Muscle layer of colon (tissue), 2 donors: ENCODE data around the gene MTFR2.
A peak's percentile ranks its signal among the peaks of the same experiment; 100 is the strongest.
"Not testable (repeated sequence)": the region's sequence is repeated elsewhere in the genome, so short reads cannot be mapped to it uniquely, and the experiment has no call there.

Source experiments
- H3K27ac ChIP-seq: one replicate; pipeline ENCODE4 v1.7.0; 2013; ENCODE audit warnings: low read depth, mild to moderate bottlenecking, low read length, moderate library complexity
- H3K27me3 ChIP-seq, 2 donors: one replicate each; pipeline ENCODE4 v1.7.0; 2013; ENCODE audit warnings: low read length in 2 of 2, mild to moderate bottlenecking in 2 of 2; ENCODE audit not compliant: insufficient read depth in 2 of 2, control insufficient read depth in 1 of 2
- H3K36me3 ChIP-seq: one replicate; pipeline ENCODE4 v1.7.0; 2013; ENCODE audit warnings: mild to moderate bottlenecking, low read length; ENCODE audit not compliant: insufficient read depth
- H3K4me1 ChIP-seq: one replicate; pipeline ENCODE4 v1.7.0; 2013; ENCODE audit warnings: mild to moderate bottlenecking, low read length; ENCODE audit not compliant: insufficient read depth
- H3K4me3 ChIP-seq, 2 donors: one replicate each; pipeline ENCODE4 v1.7.0; 2013; ENCODE audit warnings: low read length in 2 of 2, low read depth in 1 of 2, mild to moderate bottlenecking in 1 of 2, moderate library complexity in 1 of 2
- H3K9ac ChIP-seq: one replicate; pipeline ENCODE4 v1.7.0; 2013; ENCODE audit warnings: low read length
- H3K9me3 ChIP-seq: one replicate; pipeline ENCODE4 v1.7.0; 2013; ENCODE audit warnings: mild to moderate bottlenecking, low read length
- donor health status: abdominal sarcoma.
- donor health status: Adenocarcinoma of cecum.

MTFR2 gene

DNA sequence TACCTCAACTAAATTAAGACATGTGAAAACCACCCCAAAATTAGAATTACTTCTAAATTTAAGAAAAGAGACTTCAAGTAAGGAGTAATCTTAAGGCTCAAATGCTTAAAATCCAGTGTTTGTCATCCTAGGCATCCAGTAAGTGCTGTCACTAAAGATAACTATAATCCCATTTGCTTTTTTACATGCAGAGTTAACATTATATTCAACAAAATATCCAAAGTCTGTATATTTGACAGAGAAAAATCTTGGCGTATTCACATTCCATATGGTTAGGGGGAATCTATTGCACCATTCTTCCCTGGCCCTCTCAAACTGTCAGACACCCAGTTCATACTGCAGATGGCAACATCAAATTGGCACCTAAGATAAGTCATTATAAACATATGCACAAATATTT lies 17.4 kb downstream of the MTFR2 start:
- H3K4me3 ChIP-seq: no peak overlapping the region

DNA sequence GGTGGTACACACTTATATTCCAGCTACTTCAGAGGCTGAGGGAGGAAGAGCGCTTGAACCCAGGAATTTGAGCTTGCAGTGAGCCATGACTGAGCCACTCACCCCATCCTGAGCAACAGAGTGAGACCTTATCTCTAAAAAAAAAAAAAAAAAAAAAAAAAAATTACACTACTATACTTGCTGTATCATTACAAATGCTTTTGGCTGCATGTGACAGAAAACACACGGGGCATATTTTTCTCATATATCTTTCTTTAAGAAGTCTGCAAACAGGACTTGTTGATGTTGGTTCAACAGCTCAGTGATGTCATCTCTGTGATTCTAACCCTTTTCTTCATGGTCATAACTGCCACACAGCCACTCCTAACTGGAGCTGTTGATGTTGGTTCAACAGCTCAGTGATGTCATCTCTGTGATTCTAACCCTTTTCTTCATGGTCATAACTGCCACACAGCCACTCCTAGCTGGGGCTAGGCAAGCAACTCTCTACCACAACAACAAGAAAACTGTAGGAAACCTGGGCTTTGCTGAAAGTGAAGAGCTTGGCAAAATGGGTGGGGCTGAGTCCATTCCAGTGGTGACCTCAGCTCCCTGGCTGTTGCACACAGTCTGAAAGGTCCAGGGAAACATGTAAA lies 19.8 kb downstream of the MTFR2 start:
- H3K4me3 ChIP-seq: no peak overlapping the region
- no peak overlapping the region for H3K27ac ChIP-seq
- no peaks in the 10 kb centered on the region for H3K9me3 ChIP-seq
- H3K9ac ChIP-seq: no peak overlapping the region
- no peaks in the 10 kb centered on the region for H3K36me3 ChIP-seq
- H3K4me1 ChIP-seq: peaks cover 8% of the 10 kb centered on the region
- no peaks in the 10 kb centered on the region for H3K27me3 ChIP-seq

More for the DNA sequence above, 17.4 kb downstream of the MTFR2 start:
- Histone ChIP-seq H3K27ac (no peak overlapping the region), H3K27me3 (no peaks in the 10 kb centered on the region), H3K9ac (no peak overlapping the region), H3K9me3 (no peaks in the 10 kb centered on the region), H3K36me3 (no peaks in the 10 kb centered on the region), H3K4me1 (no peaks in the 10 kb centered on the region)

DNA sequence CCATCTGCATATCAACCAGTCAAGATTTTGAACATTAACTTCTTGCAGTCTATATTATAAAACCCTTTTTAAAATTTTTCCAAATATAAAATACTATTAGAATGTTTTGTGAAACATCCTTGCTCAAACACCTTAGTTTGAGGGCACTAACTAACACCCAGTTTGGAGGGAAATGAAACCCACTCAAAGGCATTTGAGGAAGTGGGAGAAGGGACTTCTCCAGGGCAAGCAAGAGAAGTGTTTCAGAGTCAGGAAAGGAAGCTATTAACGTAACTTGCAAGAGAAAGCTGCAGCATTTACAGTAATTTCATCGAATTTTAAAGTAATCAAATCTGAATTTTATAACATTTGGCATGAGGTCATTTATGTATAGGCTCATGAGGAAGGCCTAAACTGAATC lies 21.3 kb downstream of the MTFR2 start:
- no peaks in the 10 kb centered on the region for H3K36me3 ChIP-seq
- H3K9ac ChIP-seq: no peak overlapping the region
- no peaks in the 10 kb centered on the region for H3K9me3 ChIP-seq
- no peaks in the 10 kb centered on the region for H3K27me3 ChIP-seq
- peaks cover 8% of the 10 kb centered on the region for H3K4me1 ChIP-seq
- no peak overlapping the region for H3K4me3 ChIP-seq
- H3K27ac ChIP-seq: no peak overlapping the region

DNA sequence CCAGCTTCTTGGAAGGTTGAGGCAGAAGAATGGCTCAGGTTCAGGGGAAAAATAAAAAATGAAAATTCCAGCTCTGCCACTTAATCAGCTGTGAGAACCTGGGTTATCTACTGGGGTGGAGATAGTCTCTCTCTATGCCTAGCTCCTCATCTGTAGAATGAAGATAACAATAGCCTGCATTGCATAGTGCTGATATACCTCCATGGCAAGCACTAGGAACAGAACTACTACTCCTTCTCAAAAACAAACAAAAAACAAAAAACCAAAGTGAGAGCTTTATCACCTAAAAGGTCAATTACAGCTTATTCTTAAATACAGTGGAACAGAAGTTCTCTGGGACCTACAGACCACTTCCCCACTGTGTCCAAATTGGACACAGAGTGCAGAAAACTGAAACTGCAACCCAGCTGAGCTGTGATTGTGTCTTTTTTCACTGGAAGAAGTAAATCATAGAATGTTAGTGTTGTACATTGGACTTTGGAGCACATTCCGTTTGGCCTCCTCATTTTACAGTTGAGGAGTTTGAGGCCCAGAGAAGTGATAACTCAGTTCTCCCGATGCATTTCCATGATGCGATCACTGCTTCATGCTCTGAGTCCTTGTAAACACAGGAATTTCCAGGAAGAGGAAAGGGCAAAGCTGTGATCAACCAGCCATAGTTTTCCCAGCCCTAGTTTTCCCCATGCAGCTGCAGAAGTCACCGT lies 23.3 kb downstream of the MTFR2 start:
- H3K9ac ChIP-seq: no peak overlapping the region

DNA sequence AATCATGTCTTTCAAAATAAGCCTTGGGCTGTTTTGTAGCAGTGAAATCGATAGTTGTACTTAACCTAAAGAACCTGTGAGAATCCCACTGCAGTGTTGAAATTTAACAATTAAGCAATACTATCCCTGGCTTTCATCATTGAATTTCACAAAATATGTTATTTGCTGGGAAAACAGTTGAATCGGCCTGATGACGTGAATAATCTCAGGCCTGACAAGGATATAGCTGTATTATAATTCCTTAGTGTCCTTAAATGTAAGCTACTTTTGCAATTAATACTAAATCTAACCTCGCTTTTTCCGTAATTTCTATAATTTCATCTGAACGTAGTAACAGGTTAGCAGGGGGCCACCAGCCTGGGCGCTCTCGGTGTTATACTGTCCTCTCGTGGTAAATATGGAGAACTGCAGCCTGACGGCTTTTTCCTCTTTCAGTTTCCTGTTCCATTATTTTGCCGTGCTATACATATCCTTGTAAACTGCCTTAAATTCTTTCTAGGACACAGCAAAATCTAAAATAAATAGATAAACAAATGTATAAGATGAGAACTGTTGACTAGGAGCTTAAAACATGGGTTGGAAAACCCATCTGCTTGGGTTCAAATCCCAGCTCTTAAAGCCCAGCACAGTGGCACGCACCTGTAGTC lies 24.0 kb downstream of the MTFR2 start:
- H3K36me3 ChIP-seq: no peaks in the 10 kb centered on the region
- H3K27ac ChIP-seq: no peak overlapping the region
- H3K9ac ChIP-seq: no peak overlapping the region
- no peaks in the 10 kb centered on the region for H3K27me3 ChIP-seq
- H3K9me3 ChIP-seq: no peaks in the 10 kb centered on the region
- peaks cover 8% of the 10 kb centered on the region for H3K4me1 ChIP-seq
- peak overlapping the region in 1 of 2 donors; percentile 46 for H3K4me3 ChIP-seq

More for the DNA sequence above, 23.3 kb downstream of the MTFR2 start:
- H3K4me3 ChIP-seq: peak overlapping the region in 1 of 2 donors; percentile 46
- no peak overlapping the region for H3K27ac ChIP-seq
- H3K4me1 ChIP-seq: peaks cover 8% of the 10 kb centered on the region
- H3K9me3 ChIP-seq: no peaks in the 10 kb centered on the region
- no peaks in the 10 kb centered on the region for H3K27me3 ChIP-seq
- no peaks in the 10 kb centered on the region for H3K36me3 ChIP-seq

DNA sequence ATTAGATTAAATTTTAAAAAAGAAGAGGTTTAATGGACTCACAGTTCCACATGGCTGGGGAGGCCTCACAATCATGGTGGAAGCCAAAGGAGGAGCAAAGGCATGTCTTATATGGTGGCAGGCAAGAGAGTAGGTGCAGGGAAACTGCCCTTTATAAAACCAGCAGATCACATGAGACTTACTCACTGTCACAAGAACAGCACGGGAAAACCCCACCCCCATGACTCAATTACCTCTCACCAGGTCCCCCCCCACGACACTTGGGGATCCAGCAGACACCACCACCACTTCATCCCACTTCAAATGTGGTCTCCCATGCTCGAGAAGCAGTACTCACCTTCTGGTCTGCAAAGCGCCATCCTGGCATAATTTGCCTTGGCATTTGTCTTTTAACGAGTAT lies 24.6 kb downstream of the MTFR2 start:
- Histone ChIP-seq H3K4me1 (peaks cover 8% of the 10 kb centered on the region), H3K27ac (no peak overlapping the region), H3K36me3 (no peaks in the 10 kb centered on the region), H3K9ac (no peak overlapping the region), H3K9me3 (no peaks in the 10 kb centered on the region), H3K27me3 (no peaks in the 10 kb centered on the region), H3K4me3 (no peak overlapping the region)

DNA sequence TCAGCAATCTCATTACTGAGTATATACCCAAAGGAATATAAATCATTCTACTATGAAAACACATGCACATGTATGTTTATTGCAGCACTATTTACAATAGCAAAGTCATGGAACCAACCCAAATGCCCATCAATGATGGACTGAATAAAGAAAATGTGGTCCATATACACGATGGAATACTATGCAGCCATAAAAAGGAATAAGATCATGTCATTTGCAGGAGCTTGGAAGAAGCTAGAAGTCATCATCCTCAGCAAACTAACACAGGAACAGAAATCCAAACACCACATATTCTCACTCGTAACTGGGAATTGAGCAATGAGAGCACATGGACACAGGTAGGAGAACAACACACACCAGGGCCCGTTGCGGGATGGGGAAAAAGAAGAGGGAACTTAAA lies 25.1 kb downstream of the MTFR2 start:
- not testable (repeated sequence) for H3K27me3 ChIP-seq, H3K4me3 ChIP-seq, H3K27ac ChIP-seq, H3K4me1 ChIP-seq, H3K9ac ChIP-seq, H3K36me3 ChIP-seq, H3K9me3 ChIP-seq

DNA sequence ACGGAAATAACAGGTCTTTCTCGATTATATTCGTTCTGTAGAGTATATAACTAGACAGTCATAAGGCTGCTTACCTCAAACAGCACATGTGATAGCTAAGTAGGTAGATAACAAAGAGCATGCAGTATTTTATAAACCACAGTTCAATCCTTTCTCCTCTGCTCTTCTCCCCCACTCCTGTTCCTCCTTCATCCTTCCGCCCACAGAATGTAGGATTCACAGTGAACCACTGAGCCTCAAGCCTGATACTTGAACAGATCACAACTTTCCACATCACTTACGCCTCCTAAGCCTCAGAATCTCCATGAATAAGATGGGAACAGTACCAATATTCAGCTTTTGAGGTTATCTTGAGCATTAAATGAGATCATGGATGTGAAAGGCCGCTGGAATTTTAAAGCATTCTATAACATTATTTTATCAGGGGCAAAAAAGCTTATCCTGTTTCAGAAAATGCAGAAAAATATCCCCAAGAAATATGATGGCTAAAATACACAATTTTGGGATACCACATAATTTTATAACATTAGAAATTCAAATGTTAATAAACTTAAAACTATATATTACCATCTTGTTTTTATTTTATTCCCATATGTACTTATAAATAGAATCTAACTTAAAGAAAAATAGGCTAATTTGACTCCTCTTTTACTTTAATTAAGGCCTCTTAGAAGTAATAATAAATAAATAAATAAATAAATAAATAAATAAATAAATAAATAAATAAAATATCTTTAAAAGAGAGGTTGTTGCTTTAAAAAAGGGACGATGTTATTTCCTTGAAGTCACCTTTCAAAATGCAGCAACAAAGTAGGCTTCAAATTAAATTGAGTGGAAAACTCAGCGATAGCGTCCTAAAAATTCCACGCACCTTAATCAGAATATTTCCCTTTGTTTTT lies 33.4 kb downstream of the MTFR2 start:
- H3K27me3 ChIP-seq: no peaks in the 10 kb centered on the region

DNA sequence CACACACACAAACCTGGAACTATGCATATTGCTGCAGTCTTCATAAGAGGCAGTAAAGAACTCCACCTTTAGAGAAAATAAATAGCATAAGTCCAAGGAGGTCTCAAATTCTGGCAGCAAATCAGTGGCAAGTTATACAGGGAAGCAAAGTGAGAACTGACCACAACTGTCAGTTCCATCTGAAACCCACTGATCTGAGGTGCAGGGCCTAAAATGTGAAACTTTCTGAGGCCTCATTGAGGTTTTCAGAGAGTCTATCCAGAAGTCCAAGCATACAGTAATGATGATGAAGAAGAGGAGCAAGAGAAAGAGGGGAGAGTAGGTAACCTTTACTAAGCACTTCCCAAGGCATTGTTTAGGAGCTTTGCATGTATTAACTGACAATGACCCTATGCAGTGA lies 36.3 kb downstream of the MTFR2 start:
- no peaks in the 10 kb centered on the region for H3K4me1 ChIP-seq
- H3K4me3 ChIP-seq: no peak overlapping the region
- no peaks in the 10 kb centered on the region for H3K9me3 ChIP-seq
- no peaks in the 10 kb centered on the region for H3K36me3 ChIP-seq
- no peaks in the 10 kb centered on the region for H3K27me3 ChIP-seq
- no peak overlapping the region for H3K27ac ChIP-seq
- H3K9ac ChIP-seq: no peak overlapping the region

More for the DNA sequence above, 33.4 kb downstream of the MTFR2 start:
- Histone ChIP-seq H3K9me3 (no peaks in the 10 kb centered on the region), H3K9ac (no peak overlapping the region), H3K4me1 (no peaks in the 10 kb centered on the region), H3K36me3 (no peaks in the 10 kb centered on the region), H3K4me3 (no peak overlapping the region), H3K27ac (no peak overlapping the region)

DNA sequence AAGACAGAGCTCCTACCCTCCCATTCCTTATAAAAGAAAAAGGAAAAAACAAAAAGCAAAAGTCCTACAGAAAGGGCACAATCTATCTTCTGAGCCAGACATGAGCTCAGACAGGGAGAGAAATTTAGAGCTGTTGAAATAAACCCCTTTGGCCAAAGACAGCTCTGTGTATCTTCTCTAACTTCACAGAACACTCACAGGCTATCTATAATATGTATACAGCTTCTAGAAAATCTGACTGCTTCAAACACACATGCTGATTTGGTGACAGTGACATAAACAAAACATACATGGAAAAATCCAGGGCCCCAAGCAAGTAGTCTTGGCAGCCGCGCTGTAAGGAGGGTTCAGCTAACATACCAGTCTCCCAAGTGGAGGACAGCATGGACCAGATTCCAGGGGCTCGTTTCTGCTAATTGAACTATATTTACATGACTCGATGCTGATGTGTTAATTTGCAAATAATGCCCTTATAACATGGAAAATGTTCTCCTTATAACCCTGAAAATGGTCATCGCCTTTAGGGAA lies 37.0 kb downstream of the MTFR2 start:
- no peaks in the 10 kb centered on the region for H3K9me3 ChIP-seq
- H3K4me3 ChIP-seq: no peak overlapping the region
- no peaks in the 10 kb centered on the region for H3K36me3 ChIP-seq
- no peaks in the 10 kb centered on the region for H3K27me3 ChIP-seq
- H3K4me1 ChIP-seq: no peaks in the 10 kb centered on the region
- H3K9ac ChIP-seq: no peak overlapping the region
- no peak overlapping the region for H3K27ac ChIP-seq

DNA sequence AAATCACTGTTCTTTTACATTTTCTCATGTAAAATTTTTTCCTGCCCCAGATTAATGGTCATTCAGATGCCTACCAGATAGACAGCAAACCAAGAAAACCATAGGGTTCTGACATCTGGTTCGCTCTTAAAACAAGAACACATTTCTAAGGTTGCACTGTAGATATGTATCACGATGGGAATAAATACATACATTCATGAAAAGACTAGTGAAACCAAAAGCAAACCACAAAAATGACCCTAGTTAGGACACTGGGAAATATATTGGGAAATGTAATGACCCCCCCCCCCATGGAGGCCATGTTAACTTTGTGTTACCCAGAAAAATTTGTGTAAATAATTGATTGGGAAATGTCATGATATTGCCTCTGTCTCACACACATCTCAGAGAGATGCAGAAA lies 37.5 kb downstream of the MTFR2 start:
- H3K4me1 ChIP-seq: no peaks in the 10 kb centered on the region
- no peak overlapping the region for H3K9ac ChIP-seq
- H3K27ac ChIP-seq: no peak overlapping the region
- no peaks in the 10 kb centered on the region for H3K9me3 ChIP-seq
- H3K4me3 ChIP-seq: no peak overlapping the region
- no peaks in the 10 kb centered on the region for H3K27me3 ChIP-seq
- no peaks in the 10 kb centered on the region for H3K36me3 ChIP-seq
